HG03045 (cell line): ENCODE data around the gene GJB2.

Source experiments
- ATAC-seq: cut with Tn5 transposase; IDR thresholded peaks from one replicate; pipeline ENCODE4 v1.9.1; 2021; ENCODE audit warnings: mild to moderate bottlenecking, moderate library complexity; ENCODE audit not compliant: unreplicated experiment

GJB2 gene

DNA sequence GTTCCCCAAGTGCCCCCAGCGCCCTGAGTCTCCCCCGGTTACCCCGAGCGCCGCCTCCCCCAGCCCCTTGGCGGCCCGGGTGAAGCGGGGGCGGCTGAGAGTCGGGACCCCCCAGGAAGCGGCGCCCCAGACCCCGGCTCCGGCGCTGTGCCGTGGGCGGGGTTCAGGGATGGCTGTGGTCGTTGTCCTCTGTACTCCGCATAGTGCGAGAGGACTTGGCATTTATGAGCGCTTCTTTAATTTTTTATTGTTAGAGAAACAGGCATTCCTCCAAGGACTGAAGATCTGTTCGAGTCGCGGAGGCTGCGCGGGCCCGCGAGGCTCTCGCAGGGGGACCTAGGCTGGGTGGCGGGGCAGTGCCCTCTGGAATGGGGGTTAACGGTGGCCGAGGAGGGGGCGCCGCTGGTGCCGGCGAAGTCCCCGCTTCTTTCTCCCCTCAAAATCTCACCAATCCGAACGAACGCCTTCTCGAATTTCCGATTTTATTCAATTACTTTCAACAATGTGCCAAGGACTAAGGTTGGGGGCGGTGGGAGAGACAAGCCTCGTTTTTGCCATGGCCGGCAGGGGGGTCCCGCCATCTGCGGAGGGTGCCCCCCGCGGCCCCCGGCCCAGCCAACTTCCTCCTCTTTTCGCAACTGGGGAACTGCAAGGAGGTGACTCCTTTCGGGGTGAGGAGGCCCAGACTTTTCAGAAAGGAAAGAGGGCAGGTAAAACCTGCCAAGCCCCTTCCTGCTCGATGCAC is 596 bp upstream of the GJB2 start:
- ATAC-seq = no peak

DNA sequence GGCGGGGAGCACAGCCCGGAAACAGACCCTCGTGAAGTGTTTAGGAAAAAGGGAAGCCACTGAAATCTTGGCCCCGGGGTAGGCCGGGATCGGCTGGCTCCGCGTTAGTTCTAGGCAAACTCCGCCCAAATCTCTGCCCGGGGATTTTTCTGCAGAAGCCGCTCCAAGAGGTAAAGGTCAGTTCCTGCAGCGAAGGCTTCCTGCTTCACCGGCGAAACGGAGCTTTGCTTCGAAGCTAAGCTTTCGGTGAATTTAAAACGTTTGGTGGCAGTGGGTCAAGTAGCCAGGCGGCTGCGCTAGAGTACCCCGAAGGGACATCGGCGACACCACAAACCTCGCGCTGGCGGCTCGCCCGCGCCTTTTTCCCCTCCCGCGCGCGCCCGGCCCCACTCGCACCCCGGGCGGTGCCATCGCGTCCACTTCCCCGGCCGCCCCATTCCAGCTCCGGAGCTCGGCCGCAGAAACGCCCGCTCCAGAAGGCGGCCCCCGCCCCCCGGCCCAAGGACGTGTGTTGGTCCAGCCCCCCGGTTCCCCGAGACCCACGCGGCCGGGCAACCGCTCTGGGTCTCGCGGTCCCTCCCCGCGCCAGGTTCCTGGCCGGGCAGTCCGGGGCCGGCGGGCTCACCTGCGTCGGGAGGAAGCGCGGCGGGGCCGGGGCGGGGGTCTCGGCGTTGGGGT is 441 bp downstream of the GJB2 start:
- ATAC-seq = no peak

DNA sequence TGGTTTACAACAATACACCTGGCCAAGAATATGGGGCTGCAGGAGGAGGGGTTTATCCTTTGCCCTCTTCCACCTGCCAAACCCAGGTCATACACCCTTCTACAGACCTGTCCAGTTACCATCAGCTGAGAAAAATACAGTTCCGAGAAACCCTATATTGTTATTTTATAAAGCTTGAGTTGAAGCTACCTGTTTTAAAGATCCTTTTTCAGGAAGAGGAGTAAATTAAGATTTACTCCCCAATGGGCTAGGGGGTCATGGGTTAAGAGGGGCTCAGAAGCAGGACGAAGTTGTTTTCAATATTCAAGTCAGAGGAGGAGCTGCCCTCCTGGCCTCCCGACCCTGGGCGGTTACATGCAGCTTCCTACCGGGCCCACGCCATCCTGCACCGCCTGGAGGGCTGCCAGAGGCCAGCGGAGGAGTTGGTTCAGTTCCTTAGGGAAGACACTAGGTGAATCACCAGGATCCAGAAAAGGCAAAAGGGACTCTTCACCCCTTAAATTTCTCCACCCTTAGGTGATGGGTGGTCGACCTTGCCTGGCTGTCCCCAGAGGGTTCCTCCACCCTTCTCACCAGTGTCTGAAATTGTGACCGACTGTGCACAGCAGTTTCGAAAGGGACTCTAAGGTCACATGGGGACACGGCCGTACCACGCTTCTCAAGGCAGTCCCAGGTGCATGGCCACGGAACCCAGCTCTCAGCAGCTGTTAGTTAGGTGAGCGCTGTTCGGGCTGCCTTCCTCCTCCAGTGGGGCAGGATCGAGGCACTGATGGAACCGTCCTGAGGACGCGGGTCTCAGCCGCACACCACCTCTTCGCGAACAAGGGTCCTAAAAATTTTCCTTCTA is 1.2 kb downstream of the GJB2 start:
- no peak for ATAC-seq

DNA sequence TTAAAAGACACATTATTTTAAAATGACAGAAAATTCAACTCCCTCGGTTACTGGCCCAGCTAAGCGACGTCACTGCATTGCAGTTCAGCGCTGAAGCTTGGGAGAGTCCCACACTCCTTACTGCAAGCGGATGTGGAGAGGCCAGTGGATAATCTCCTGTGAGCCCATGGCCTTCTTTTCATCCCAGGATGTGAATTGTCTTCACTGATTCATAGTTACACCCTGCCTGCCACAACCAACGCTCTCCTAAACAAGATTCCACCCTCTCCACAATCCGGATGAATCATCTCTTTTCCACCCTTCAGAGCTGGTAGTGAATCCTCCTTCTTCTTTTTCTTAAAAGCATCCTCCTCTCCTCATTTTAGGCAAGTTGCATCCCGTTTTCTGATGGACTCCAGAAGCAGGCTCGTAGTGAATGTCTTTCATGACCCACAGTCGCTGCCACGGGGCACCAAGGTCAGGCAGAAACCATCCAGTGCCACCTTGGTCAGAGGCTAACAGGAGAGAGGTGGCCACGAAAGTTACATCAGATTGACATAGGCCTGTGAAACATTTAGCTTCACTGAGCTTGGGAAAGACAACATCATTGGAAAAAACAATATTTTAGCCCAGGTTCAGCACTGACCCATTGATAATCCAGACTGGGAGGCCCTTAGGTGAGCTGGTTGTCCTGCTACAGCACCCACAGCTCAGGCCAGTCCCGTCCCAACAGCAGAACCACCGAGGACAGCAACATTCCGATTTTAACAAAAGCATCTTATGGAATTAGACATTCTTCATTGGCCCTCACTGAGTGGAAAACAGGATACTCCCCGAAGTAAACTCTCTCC is 2.0 kb downstream of the GJB2 start:
- ATAC-seq = no peak

DNA sequence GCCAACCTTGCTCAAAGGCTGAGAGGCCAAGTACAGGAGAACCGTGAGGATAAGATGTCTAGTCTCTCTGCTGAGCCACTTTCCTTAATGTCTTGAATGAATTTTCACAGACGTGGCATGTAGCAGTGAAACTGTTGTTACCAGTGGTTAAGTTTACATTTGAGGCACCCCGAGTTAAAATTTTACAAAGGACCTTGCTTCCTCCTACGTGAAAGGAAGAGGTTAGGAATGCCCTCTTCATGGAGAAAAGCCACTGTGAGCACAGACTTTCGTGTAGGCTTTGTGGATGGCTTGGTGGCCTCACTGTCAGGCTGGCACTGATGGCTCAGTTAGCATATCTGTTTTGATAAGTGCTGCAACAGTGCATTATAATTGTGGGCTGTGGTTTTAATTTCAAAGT is 2.7 kb downstream of the GJB2 start:
- ATAC-seq = no peak

DNA sequence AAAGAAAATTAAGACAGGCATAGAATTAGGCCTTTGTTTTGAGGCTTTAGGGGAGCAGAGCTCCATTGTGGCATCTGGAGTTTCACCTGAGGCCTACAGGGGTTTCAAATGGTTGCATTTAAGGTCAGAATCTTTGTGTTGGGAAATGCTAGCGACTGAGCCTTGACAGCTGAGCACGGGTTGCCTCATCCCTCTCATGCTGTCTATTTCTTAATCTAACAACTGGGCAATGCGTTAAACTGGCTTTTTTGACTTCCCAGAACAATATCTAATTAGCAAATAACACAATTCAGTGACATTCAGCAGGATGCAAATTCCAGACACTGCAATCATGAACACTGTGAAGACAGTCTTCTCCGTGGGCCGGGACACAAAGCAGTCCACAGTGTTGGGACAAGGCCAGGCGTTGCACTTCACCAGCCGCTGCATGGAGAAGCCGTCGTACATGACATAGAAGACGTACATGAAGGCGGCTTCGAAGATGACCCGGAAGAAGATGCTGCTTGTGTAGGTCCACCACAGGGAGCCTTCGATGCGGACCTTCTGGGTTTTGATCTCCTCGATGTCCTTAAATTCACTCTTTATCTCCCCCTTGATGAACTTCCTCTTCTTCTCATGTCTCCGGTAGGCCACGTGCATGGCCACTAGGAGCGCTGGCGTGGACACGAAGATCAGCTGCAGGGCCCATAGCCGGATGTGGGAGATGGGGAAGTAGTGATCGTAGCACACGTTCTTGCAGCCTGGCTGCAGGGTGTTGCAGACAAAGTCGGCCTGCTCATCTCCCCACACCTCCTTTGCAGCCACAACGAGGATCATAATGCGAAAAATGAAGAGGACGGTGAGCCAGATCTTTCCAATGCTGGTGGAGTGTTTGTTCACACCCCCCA is 3.8 kb downstream of the GJB2 start:
- no peak for ATAC-seq

DNA sequence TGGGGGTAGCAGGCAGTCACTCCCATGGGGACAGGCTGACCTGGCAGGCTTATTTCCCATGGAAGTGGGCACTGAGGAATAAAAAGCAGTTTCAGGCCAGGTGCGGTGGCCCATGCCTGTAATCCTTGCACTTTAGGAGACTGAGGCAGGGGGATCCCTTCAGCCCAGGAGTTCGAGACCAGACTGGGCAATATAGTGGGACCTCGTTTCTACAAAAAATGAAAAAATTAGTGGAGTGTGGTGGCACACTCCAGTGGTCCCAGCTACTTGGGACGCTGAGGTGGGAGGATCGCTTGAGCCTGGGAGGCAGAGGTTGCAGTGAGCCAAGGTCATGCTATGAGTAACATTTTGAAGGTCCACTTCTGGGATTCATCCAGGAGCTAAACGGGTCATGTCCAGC is 6.0 kb downstream of the GJB2 start:
- ATAC-seq = no peak

DNA sequence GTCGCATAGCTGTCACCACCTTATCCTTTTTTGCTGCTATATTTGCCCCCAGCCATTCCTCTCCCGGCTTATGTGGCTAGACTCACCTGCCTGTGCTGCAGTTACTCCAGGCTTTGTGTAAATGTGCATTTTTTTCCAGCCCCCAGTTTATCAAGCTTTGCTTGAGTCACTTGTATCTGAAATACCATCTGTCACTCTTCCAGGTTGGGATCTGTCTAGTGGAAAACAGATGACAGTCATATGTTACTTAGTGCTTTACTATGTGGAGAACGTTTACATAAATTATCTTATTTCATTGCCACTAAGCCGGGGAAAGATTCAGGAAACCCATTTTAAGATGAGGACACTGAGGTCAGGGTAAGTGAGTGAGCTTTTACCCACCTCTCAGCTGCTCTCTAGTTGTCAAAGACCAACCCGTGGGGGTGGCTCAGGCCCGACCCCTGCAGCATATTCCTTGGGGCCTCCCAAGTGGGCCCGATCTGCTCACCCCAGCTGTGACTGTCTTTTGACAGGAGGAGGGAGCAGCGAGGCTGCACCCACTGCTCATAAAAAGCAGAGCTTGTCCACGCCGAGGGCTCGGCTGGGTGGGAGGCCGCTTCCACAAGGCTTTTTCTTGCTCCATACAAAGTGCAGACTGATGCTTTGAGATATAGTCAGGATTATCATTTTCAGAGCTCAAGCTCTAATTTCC is 7.2 kb downstream of the GJB2 start:
- ATAC-seq = no peak

DNA sequence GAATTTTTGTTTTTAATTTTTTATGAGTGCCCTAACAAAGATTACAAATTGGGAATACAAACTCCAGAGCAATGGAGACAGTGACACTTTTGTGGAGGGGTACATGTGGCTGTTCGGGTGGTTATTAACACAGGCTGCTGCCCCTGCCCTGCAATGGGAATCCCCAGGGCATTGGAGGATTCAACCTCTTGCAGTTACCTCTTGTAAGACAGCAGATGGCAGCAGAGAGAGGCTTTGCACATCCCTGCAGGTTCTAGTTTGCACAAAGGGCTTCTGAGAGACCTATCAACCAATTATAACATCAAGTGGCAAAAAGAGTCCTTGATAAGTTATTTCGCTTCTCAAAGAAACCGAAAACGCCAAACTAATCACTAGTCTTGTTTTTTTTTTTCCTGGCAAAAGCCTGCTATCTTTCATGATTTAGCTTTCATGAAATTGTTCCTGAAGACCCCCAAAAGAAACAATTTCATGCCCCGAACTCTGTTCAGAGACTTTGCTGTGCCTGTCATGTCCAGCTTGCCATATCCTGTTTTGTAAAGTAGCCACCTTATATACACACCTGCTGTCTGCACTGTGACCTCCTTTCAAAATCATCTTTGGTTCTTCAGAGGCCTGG is 10.4 kb downstream of the GJB2 start:
- ATAC-seq = no peak

DNA sequence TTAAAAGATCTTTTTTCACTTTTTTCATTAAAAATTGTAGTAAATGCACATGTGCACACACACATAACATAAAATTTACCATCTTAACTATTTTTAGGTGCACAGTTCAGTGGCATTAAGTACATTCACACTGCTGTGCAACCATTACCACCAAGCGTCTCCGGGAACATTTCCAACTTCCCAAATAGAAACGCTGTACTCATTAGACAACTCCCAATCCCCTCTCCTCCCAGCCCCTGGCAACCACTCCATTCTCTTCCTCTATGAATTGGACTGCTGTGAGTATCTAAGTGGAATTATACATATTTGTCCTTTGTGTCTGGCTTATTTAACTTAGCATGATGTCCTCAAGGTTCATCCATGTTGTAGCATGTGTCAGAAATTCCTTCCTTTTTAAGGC is 11.6 kb downstream of the GJB2 start:
- no peak for ATAC-seq

DNA sequence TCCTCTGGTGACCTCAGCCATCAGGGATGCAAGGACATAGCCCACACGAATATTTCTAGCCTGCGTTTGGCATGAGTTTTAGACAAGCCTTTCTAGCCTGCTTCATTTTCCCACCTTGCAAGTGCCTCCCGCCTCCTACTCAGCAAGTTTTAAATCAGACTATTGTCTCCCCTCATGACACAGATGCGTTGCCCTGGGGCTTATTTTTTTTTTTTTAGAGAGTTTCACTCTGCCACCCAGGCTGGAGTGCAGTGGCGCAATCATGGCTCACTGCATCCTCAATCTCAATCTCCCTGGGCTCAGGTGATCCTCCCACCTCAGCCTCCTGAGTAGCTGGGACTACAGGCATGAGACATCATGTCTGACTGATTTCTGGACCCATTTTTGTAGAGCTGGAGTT is 14.6 kb downstream of the GJB2 start:
- ATAC-seq = no peak

DNA sequence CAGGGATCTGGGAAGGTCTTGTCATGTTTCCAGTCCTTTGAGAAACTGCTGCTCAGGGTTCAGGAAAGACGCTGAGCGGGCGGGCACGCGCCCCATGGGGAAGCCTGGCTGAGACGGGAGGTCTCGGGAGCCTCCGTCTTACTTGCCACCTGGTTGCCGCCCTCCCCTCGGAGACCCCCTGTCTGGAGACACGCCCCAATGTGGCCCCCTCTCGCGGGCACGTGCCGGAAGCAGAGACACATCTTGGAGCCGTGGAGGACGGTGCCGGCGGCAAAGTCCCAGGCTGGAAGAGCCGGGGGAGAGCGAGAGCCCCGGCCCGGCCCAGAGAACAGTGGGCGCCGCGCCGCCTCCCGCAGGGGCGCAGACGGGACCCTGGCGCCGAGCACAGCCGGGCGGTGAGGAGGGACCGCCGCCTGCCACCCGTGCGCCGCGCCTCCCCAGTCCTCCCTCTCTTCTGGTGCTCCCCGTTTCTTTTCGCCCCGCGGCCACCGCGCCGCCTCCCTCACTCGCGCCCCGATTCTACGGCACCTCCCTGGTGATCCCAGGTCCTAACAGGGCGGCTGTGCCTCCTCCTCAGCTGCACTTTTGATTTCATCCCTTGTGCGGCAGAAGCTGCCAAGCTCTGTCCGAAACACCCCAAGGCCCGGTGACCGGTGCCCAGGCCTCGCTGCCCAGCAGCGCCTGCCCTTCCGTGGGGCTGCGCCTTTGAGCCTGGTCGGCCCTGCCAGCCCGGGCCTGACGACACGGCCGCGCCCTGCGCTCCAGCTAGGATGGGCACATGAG is 15.5 kb downstream of the GJB2 start:
- no peak for ATAC-seq

DNA sequence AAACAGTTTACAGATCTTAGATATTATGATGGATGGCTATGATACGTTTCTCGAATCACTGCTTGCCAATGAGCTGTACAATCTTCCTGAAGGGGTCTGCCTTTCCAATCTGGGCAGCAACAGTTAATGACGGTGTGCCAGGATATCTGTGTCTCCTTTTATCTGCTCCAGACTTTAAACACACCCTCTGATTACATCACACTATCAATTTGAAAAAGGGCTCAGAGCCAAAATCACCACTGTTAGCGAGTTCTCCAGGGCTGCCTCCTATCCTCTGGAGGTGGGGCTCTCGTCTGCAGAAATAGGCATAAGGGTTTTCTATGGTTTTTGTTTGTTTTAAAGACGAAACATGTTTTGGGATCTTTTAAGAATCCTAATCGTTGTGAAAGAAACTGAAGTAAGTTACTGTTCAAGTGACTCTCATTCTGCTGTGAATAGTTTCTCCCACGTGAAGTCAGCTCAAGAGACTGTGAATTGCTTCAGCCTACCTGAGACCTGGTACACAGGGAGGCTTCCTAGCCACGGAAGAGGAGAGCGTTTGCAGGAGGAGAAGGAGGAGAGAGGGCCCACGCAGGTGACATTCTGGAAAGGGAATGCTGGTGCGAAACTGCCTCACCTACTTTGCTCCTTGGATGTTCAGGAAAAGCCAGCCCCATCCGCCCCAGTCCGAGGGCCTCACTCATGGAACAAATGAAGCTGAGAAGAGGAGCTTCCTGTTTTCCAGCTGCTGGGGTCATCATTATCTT is 16.7 kb downstream of the GJB2 start:
- ATAC-seq = no peak

DNA sequence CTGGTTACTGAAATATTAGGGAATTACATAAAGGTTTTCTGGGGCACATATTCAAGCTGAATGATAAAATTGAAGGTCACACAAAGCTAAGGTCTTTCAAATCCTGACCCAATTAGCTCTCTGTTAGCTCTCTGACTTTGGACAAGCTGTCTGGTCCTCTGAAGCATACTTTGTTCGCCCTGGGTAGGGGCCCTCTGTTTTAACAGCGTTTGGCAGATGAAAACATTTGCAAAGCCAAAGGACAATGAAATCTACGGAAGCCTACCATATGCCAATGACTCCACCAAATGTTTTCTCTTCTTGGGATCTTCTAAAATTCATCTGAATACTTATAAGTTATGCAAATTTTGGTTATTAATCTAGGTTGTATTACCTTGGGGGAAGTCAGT is 17.3 kb downstream of the GJB2 start:
- no peak for ATAC-seq

DNA sequence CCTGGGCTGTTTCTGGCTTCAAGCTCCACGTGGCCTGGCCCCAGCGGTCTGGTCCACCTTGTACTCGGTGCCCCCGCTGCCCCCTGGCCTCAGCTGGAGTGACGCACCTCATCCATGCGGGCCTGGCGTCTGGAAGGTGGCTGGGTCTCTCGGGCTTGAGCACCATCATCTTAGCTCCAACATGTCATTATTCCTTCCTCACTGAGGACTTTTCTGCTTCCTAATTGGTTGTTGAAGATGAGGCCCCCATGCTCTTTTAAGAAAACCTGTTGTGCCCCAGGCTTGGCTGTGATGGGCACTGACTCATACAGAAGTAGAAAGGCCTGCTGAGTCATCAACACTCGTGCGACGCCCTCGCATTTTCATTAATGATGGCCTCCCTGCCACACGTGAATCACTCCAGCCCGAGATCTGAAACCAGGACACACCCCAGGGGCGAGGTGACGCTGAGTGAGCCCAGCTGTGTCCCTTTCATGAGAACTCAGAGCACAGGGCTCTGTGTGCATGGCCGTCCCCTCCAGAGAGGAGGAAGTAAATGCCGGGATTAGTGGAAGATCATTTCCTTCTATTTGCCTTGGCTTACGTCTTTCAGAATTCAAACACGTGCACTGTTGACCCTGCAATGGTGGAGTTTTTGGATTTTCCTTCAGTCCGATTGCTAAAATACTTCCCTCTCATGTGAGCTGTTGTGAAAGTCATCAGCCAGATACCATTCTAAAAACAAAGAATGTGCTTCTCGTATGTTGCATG is 17.9 kb downstream of the GJB2 start:
- ATAC-seq = peak; percentile 85

DNA sequence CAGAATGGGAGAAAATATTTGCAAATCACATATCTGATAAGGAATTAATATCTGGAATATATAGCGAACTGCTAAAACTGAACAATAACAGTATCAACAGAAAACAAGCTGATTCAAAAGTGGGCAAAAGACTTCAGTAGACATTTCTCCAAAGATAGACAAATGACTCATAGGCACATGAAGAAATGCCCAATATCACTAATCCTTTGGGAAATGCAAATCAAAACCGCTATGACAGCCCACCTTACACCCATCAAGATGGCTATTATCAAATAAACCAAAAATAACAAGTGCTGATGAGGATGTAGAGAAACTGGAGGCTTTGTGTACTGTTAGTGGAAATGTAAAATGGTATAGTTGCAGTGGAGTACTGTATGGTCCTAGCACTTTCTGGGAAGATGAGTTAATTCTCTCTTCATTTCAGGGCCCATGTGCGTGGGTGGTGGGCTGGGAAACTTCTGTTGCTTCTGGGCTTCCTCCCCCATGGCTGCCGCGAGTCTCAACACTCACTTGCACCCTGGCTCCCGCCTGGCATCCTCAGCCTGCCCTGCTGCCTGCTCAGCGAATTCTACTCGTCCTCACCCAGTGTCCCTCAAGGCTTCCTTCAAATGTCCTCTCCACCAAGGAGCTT is 19.5 kb downstream of the GJB2 start:
- ATAC-seq = no peak
